ENCODE measurements around the gene NRXN2.

DNA sequence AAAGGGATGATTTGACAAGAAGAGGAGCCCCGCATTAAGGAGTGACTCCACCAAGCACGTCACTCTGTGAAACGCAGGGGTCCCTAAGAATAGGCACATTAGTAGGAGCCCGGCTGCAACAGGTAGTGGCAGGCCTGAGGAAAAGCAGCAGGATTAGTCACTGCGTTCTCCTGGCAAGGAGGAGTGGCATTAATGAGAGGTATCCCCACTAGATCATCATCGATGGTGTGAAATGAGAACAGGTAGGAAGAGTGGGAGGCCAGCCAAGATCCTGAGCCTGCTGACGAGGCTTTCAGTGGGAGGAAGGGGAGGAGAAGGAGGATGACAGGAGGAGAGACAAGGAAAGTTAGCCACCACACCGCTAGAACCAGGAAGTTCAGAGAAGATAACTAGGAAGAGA, 38.6 kb downstream of the NRXN2 start:
- TF ChIP-seq, protein P1, sequence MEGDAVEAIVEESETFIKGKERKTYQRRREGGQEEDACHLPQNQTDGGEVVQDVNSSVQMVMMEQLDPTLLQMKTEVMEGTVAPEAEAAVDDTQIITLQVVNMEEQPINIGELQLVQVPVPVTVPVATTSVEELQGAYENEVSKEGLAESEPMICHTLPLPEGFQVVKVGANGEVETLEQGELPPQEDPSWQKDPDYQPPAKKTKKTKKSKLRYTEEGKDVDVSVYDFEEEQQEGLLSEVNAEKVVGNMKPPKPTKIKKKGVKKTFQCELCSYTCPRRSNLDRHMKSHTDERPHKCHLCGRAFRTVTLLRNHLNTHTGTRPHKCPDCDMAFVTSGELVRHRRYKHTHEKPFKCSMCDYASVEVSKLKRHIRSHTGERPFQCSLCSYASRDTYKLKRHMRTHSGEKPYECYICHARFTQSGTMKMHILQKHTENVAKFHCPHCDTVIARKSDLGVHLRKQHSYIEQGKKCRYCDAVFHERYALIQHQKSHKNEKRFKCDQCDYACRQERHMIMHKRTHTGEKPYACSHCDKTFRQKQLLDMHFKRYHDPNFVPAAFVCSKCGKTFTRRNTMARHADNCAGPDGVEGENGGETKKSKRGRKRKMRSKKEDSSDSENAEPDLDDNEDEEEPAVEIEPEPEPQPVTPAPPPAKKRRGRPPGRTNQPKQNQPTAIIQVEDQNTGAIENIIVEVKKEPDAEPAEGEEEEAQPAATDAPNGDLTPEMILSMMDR (IDR thresholded peaks at IDR 0.05) = no peak
- no peak for TF ChIP-seq POLR2A (IDR thresholded peaks at IDR 0.05)
